Brain microvascular endothelial cell (primary cell): Measurements from ENCODE around the gene ZDHHC5.

ENCODE experiments used
- DNase-seq: peaks from one replicate; pipeline ENCODE4 v3.0.0-alpha.2; 2020
- H3K27ac ChIP-seq: fragments of 250-450 bp; sonication (Bioruptor Pico); 2 replicates; pipeline ENCODE4 v1.5.1; 2020; ENCODE audit warnings: mild to moderate bottlenecking, moderate library complexity
- H3K27me3 ChIP-seq: fragments of 250-450 bp; sonication (Bioruptor Pico); replicated peaks from 2 replicates; pipeline ENCODE4 v1.5.1; 2020; ENCODE audit warnings: mild to moderate bottlenecking
- H3K36me3 ChIP-seq: fragments of 250-450 bp; sonication (Bioruptor Pico); replicated peaks from 2 replicates; pipeline ENCODE4 v1.5.1; 2020; ENCODE audit warnings: mild to moderate bottlenecking
- H3K4me3 ChIP-seq: 2 replicates; pipeline ENCODE4 v1.5.1; 2011; ENCODE audit warnings: low read depth, mild to moderate bottlenecking, control low read depth, low read length, moderate library complexity
- CTCF ChIP-seq: IDR thresholded peaks from 2 replicates; pipeline ENCODE4 v1.5.1; 2011; ENCODE audit warnings: low read depth, mild to moderate bottlenecking, moderate library complexity, low read length, control low read depth, inconsistent platforms; ENCODE audit errors: missing control alignments
- in situ Hi-C: cut with HindIII; loops from 2 replicates; pipeline ENCODE4 v1.10.0; 2017; ENCODE audit warnings: low sequenced_read_pairs, low pct_ligation_motif_present

Gene ZDHHC5

GRCh38 chr11:57626895-57627294, 41.0 kb upstream of the ZDHHC5 start:
- no peak for TF ChIP-seq CTCF
- in situ Hi-C loops = no loop called here
- no peaks in the 10 kb centered on the region for H3K36me3 ChIP-seq
- H3K4me3 ChIP-seq = no peak overlapping the region
- H3K27me3 ChIP-seq = peaks cover 2% of the 10 kb centered on the region
- no peak overlapping the region for H3K27ac ChIP-seq
- no peak for DNase-seq

GRCh38 chr11:57630171-57630570, 37.7 kb upstream of the ZDHHC5 start:
- Histone ChIP-seq H3K27me3 (peaks cover 5% of the 10 kb centered on the region), H3K27ac (no peak overlapping the region), H3K4me3 (no peak overlapping the region), H3K36me3 (no peaks in the 10 kb centered on the region)
- TF ChIP-seq CTCF = no peak
- in situ Hi-C loops = no loop called here
- DNase-seq = no peak

- in situ Hi-C loops = no loop called here
- H3K27ac ChIP-seq = no peak overlapping the region
- no peak for TF ChIP-seq CTCF
- DNase-seq = no peak
- no peaks in the 10 kb centered on the region for H3K36me3 ChIP-seq
- peaks cover 5% of the 10 kb centered on the region for H3K27me3 ChIP-seq
- no peak overlapping the region for H3K4me3 ChIP-seq
Observed at GRCh38 chr11:57632116-57632515, 35.8 kb upstream of the ZDHHC5 start.

- Histone ChIP-seq H3K36me3 (no peaks in the 10 kb centered on the region), H3K4me3 (no peak overlapping the region), H3K27me3 (peaks cover 5% of the 10 kb centered on the region), H3K27ac (no peak overlapping the region)
- TF ChIP-seq CTCF = no peak
- in situ Hi-C loops = no loop called here
- DNase-seq = no peak
Observed at GRCh38 chr11:57633394-57634070, 34.4 kb upstream of the ZDHHC5 start.

GRCh38 chr11:57634311-57634710, 33.6 kb upstream of the ZDHHC5 start:
- no peak overlapping the region for H3K4me3 ChIP-seq
- no peak for DNase-seq
- no peaks in the 10 kb centered on the region for H3K36me3 ChIP-seq
- no peak for TF ChIP-seq CTCF
- H3K27ac ChIP-seq = no peak overlapping the region
- H3K27me3 ChIP-seq = peaks cover 5% of the 10 kb centered on the region
- in situ Hi-C loops = no loop called here

GRCh38 chr11:57635246-57635645, 32.7 kb upstream of the ZDHHC5 start:
- Histone ChIP-seq H3K27ac (no peak overlapping the region), H3K4me3 (no peak overlapping the region), H3K36me3 (no peaks in the 10 kb centered on the region), H3K27me3 (peaks cover 3% of the 10 kb centered on the region)
- no peak for TF ChIP-seq CTCF
- no peak for DNase-seq
- in situ Hi-C loops = no loop called here
